Colonic mucosa (tissue), 4 donors: ENCODE data around the gene RIPOR3. TPM values are rescaled to one million over a fixed set of nuclear protein-coding genes. Genes with fewer than 3 reads are reported as not detected.
"Not testable (repeated sequence)": the region's sequence is repeated elsewhere in the genome, so short reads cannot be mapped to it uniquely, and the experiment has no call there.

Source experiments
- DNase-seq: peaks from one replicate; pipeline ENCODE4 v3.0.0-alpha.2; 2020
- H3K27ac ChIP-seq: fragments of 200-600 bp; one replicate; pipeline ENCODE4 v1.8.0; 2021
- H3K27me3 ChIP-seq: fragments of 200-600 bp; one replicate; pipeline ENCODE4 v1.8.0; 2021
- H3K36me3 ChIP-seq: fragments of 200-600 bp; one replicate; pipeline ENCODE4 v1.8.0; 2021
- H3K4me1 ChIP-seq: fragments of 200-600 bp; one replicate; pipeline ENCODE4 v1.8.0; 2021; ENCODE audit warnings: mild to moderate bottlenecking
- H3K4me3 ChIP-seq: fragments of 200-600 bp; one replicate; pipeline ENCODE4 v1.8.0; 2021
- H3K9ac ChIP-seq, 2 donors: one replicate each; pipeline ENCODE4 v1.7.0; 2013; ENCODE audit warnings: control low read depth in 2 of 2, low read depth in 2 of 2, low read length in 2 of 2
- H3K9me3 ChIP-seq: fragments of 200-600 bp; one replicate; pipeline ENCODE4 v1.8.0; 2021
- CTCF ChIP-seq: fragments of 200-600 bp; IDR thresholded peaks from one replicate; pipeline ENCODE4 v1.8.0; 2022; ENCODE audit warnings: antibody characterized with exemption, mild to moderate bottlenecking
- intact Hi-C: fragments of 100-400 bp; cut with DNase I; formaldehyde crosslinking; loops from one replicate; pipeline ENCODE4 v1.14.1; 2022
- total RNA-seq, 2 donors: library from RNA; stranded (reverse); fragmentation: NEBNext Ultra II Directional in 1 of 2; extraction: Animal tissue kit (Norgen Biotek cat#: 25700) in 1 of 2; gene quantifications; one replicate each; pipeline ENCODE4 v1.2.1, GENCODE V29; 2021
- donor health status: healthy.
- donor health status: DM: no; HTN: no; CAD: no.
- donor health status: DM: no; HTN: no; CAD: no.

The RIPOR3 gene
- total RNA-seq, 2 donors from 2014 or later: 1.9 to 2.9 TPM

GRCh38 chr20:50704971-50705370, 13.6 kb upstream of the RIPOR3 start:
- Histone ChIP-seq H3K4me1 (no peaks in the 10 kb centered on the region), H3K36me3 (no peaks in the 10 kb centered on the region), H3K9me3 (no peaks in the 10 kb centered on the region), H3K9ac (no peak overlapping the region), H3K27ac (no peak overlapping the region), H3K4me3 (no peak overlapping the region), H3K27me3 (no peaks in the 10 kb centered on the region)
- intact Hi-C loops: no loop called here
- TF ChIP-seq CTCF: no peak
- DNase-seq: no peak

- no peak for TF ChIP-seq CTCF
- H3K36me3 ChIP-seq: no peaks in the 10 kb centered on the region
- no peaks in the 10 kb centered on the region for H3K27me3 ChIP-seq
- H3K4me1 ChIP-seq: no peaks in the 10 kb centered on the region
- intact Hi-C loops: no loop called here
- DNase-seq: no peak
- H3K9ac ChIP-seq: no peak overlapping the region
- no peak overlapping the region for H3K4me3 ChIP-seq
- H3K27ac ChIP-seq: no peak overlapping the region
- H3K9me3 ChIP-seq: no peaks in the 10 kb centered on the region
Observed at GRCh38 chr20:50704514-50704913, 13.2 kb upstream of the RIPOR3 start.

GRCh38 chr20:50703651-50704438, 12.5 kb upstream of the RIPOR3 start:
- H3K4me3 ChIP-seq, H3K9me3 ChIP-seq, H3K27me3 ChIP-seq, DNase-seq, H3K27ac ChIP-seq, intact Hi-C loops, H3K9ac ChIP-seq, H3K36me3 ChIP-seq, H3K4me1 ChIP-seq: not testable (repeated sequence)

GRCh38 chr20:50701041-50701963, 10.0 kb upstream of the RIPOR3 start:
- Histone ChIP-seq H3K36me3 (no peaks in the 10 kb centered on the region), H3K9me3 (no peaks in the 10 kb centered on the region), H3K4me3 (no peak overlapping the region), H3K27ac (no peak overlapping the region), H3K27me3 (no peaks in the 10 kb centered on the region), H3K4me1 (no peaks in the 10 kb centered on the region), H3K9ac (no peak overlapping the region)
- no peak for TF ChIP-seq CTCF
- intact Hi-C loops: no loop called here
- DNase-seq: no peak

GRCh38 chr20:50699688-50700087, 8.3 kb upstream of the RIPOR3 start:
- DNase-seq: no peak
- intact Hi-C loops: no loop called here
- Histone ChIP-seq H3K9ac (no peak overlapping the region), H3K4me1 (no peaks in the 10 kb centered on the region), H3K27ac (no peak overlapping the region), H3K36me3 (no peaks in the 10 kb centered on the region), H3K27me3 (no peaks in the 10 kb centered on the region), H3K4me3 (no peak overlapping the region), H3K9me3 (no peaks in the 10 kb centered on the region)
- no peak for TF ChIP-seq CTCF

GRCh38 chr20:50698255-50698654, 6.9 kb upstream of the RIPOR3 start:
- H3K4me3 ChIP-seq, H3K9ac ChIP-seq, H3K4me1 ChIP-seq, H3K9me3 ChIP-seq, DNase-seq, H3K27me3 ChIP-seq, H3K27ac ChIP-seq, H3K36me3 ChIP-seq, intact Hi-C loops: not testable (repeated sequence)
